Liver (tissue), 9 donors: ENCODE data around the gene ARMH1. TPM values are rescaled to one million over a fixed set of nuclear protein-coding genes. Genes with fewer than 3 reads are reported as not detected.
A peak's percentile ranks its signal among the peaks of the same experiment; 100 is the strongest.

Experiments used
- DNase-seq: peaks from one replicate; pipeline ENCODE4 v3.0.0-alpha.2; 2017; ENCODE audit warnings: low spot score
- H3K27ac ChIP-seq, 2 donors: one replicate each; pipeline ENCODE4 v1.7.0; 2013; ENCODE audit warnings: inconsistent platforms in 2 of 2, low read length in 2 of 2, control low read depth in 1 of 2, low read depth in 1 of 2, mild to moderate bottlenecking in 1 of 2
- H3K27me3 ChIP-seq, 4 donors: one replicate each; pipeline versions ENCODE4 v1.6.1 to v1.7.0; 2013; ENCODE audit warnings: low read length in 3 of 4, inconsistent platforms in 1 of 4, mild to moderate bottlenecking in 1 of 4, moderate library complexity in 1 of 4; ENCODE audit not compliant: control insufficient read depth in 4 of 4, insufficient read depth in 4 of 4
- H3K36me3 ChIP-seq, 4 donors: one replicate each; pipeline versions ENCODE4 v1.6.1 to v1.7.0; 2013; ENCODE audit warnings: low read length in 3 of 4, mild to moderate bottlenecking in 3 of 4, low read depth in 1 of 4, moderate library complexity in 1 of 4; ENCODE audit not compliant: control insufficient read depth in 4 of 4, insufficient read depth in 3 of 4
- H3K4me1 ChIP-seq, 4 donors: one replicate each; pipeline versions ENCODE4 v1.6.1 to v1.7.0; 2013; ENCODE audit warnings: low read length in 3 of 4, mild to moderate bottlenecking in 3 of 4, moderate library complexity in 1 of 4; ENCODE audit not compliant: control insufficient read depth in 4 of 4, insufficient read depth in 4 of 4
- H3K4me3 ChIP-seq, 3 donors: one replicate each; pipeline versions ENCODE4 v1.6.1 to v1.7.0; 2013; ENCODE audit warnings: low read length in 3 of 3, control low read depth in 1 of 3, low read depth in 1 of 3, mild to moderate bottlenecking in 1 of 3
- H3K9ac ChIP-seq, 2 donors: one replicate each; pipeline ENCODE4 v1.7.0; 2013; ENCODE audit warnings: low read length in 2 of 2, mild to moderate bottlenecking in 2 of 2, moderate library complexity in 2 of 2, control low read depth in 1 of 2, low read depth in 1 of 2
- H3K9me3 ChIP-seq, 4 donors: one replicate each; pipeline versions ENCODE4 v1.6.1 to v1.7.0; 2013; ENCODE audit warnings: low read length in 3 of 4; ENCODE audit not compliant: control insufficient read depth in 4 of 4
- EGR1 ChIP-seq, 2 donors: IDR thresholded peaks; 2 replicates each; pipeline ENCODE4 v1.6.1; 2016 to 2018; ENCODE audit warnings: antibody characterized with exemption in 2 of 2, low read depth in 2 of 2
- FOXA1 ChIP-seq: IDR thresholded peaks from 2 replicates; pipeline ENCODE4 v1.6.1; 2016; ENCODE audit warnings: antibody characterized with exemption
- FOXA2 ChIP-seq: IDR thresholded peaks from 2 replicates; pipeline ENCODE4 v1.6.1; 2016; ENCODE audit warnings: antibody characterized with exemption
- GABPA ChIP-seq, 2 donors: IDR thresholded peaks in 1 of 2; conservative IDR thresholded peaks in 1 of 2; 2 replicates each; pipeline ENCODE4 v1.6.1; 2016; ENCODE audit warnings: antibody characterized with exemption in 2 of 2, mild to moderate bottlenecking in 1 of 2, moderate library complexity in 1 of 2
- HNF4A ChIP-seq, 2 donors: conservative IDR thresholded peaks; 2 replicates each; pipeline ENCODE4 v1.6.1; 2016; ENCODE audit warnings: antibody characterized with exemption in 2 of 2, mild to moderate bottlenecking in 2 of 2
- HNF4G ChIP-seq: IDR thresholded peaks from 2 replicates; pipeline ENCODE4 v1.6.1; 2016; ENCODE audit warnings: antibody characterized with exemption
- JUND ChIP-seq, 2 donors: IDR thresholded peaks; 2 replicates each; pipeline ENCODE4 v1.6.1; 2016; ENCODE audit warnings: antibody characterized with exemption in 2 of 2
- NR2F2 ChIP-seq: IDR thresholded peaks from 2 replicates; pipeline ENCODE4 v1.6.1; 2016; ENCODE audit warnings: antibody characterized with exemption
- RAD21 ChIP-seq, 2 donors: IDR thresholded peaks; 2 replicates each; pipeline ENCODE4 v1.6.1; 2016; ENCODE audit warnings: antibody characterized with exemption in 2 of 2, mild to moderate bottlenecking in 2 of 2
- RXRA ChIP-seq, 2 donors: IDR thresholded peaks; 2 replicates each; pipeline ENCODE4 v1.6.1; 2017 to 2018; ENCODE audit warnings: antibody characterized with exemption in 2 of 2, mild to moderate bottlenecking in 1 of 2
- TAF1 ChIP-seq: conservative IDR thresholded peaks from 2 replicates; pipeline ENCODE4 v1.6.1; 2016; ENCODE audit warnings: antibody characterized with exemption, mild to moderate bottlenecking
- YY1 ChIP-seq: IDR thresholded peaks from 2 replicates; pipeline ENCODE4 v1.6.1; 2016; ENCODE audit warnings: antibody characterized with exemption, mild to moderate bottlenecking
- WGBS: extraction: QIAGEN DNeasy Blood & Tissue Kit; methylation state at CpG from one replicate; pipeline ENCODE4 v1.1.7; 2013; 5-methylcytosine and 5-hydroxymethylcytosine counted together
- polyA plus RNA-seq, 2 donors: library from polyadenylated mRNA; stranded (reverse) in 1 of 2; unstranded in 1 of 2; fragments of 200-250 nt in 1 of 2; fragments of >200 nt in 1 of 2; fragmentation: Nextera tagmentation in 1 of 2; extraction: Ambion mirVana in 1 of 2; gene quantifications; one replicate each; pipeline versions ENCODE4 v1.2.1 to v1.2.3, GENCODE V29; 2013 to 2015
- total RNA-seq, 2 donors: library from RNA; depleted of rRNA; stranded (reverse); fragments of >200 nt; gene quantifications; one replicate each; pipeline ENCODE4 v1.2.3, GENCODE V29; 2014
- TF ChIP-seq, protein P1 (sequence below): fragments of 150-350 bp; IDR thresholded peaks from 2 replicates; pipeline ENCODE4 v1.5.1; 2017; ENCODE audit warnings: improper control_type of control experiment, low read depth, low read length; ENCODE audit not compliant: missing input control
- TF ChIP-seq, protein P2 (sequence below): IDR thresholded peaks from 2 replicates; pipeline ENCODE4 v1.6.1; 2016; ENCODE audit warnings: antibody characterized with exemption
- TF ChIP-seq, protein P3 (sequence below): IDR thresholded peaks from 2 replicates; pipeline ENCODE4 v1.6.1; 2016; ENCODE audit warnings: antibody characterized with exemption, mild to moderate bottlenecking
- TF ChIP-seq, protein P4 (sequence below): IDR thresholded peaks from 2 replicates; pipeline ENCODE4 v1.6.1; 2016; ENCODE audit warnings: antibody characterized with exemption
- donor health status: healthy.
- donor health status: healthy.
- donor health status: healthy.
- donor health status: healthy.
- donor health status: healthy.

The ARMH1 gene
- total and polyA plus RNA-seq, 4 donors, result 2.2 to 20.3 (median 5.5) TPM

DNA sequence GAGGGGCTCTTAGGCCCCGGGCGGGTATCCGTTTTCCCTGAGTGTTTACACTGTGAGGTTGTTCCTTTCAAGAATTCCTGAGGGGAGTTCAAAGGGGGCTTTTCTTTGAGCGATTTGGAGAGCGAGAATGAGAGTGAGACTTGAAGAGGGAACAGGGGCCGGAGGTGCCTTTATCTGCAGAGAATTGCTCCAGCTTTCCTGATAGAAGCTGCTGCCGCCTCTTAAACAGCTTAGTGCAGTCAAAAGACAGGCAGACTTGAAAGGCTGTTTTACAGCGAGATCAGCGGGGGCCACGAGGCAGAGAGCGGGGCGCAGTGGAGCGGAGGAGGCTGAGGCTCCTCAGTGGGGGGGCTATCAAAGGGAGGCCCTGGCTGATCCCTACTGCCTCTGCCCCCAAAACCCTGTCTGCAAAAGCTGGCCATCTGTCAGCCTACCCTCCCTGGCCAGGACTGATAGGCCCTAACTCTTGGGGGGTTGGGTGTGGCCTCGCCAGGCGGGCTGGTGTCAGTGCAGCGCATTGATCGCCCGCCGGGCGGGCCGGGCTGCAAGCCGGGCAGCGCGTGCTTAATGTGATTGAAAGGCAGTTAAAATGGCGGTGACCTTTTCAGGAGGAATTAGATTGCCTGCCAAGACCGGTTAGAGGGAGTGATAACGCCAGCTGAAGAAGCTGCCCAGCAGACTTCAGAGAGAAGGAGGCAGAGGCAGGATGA lies 36.7 kb upstream of the ARMH1 start:
- Histone ChIP-seq H3K9ac (no peak overlapping the region), H3K4me1 (peaks cover 2 to 17% (median 10%) of the 10 kb centered on the region in 4 donors), H3K4me3 (no peak overlapping the region), H3K36me3 (peaks cover 24 to 63% (median 41%) of the 10 kb centered on the region in 4 donors), H3K9me3 (no peaks in the 10 kb centered on the region), H3K27me3 (no peaks in the 10 kb centered on the region), H3K27ac (no peak overlapping the region)
- DNase-seq, result peak; percentile 83
- WGBS, result 93% methylated on average over 27 of the region's 27 CpGs
- no peak for TF ChIP-seq JUND (IDR thresholded peaks at IDR 0.05)
- TF ChIP-seq, protein P1, sequence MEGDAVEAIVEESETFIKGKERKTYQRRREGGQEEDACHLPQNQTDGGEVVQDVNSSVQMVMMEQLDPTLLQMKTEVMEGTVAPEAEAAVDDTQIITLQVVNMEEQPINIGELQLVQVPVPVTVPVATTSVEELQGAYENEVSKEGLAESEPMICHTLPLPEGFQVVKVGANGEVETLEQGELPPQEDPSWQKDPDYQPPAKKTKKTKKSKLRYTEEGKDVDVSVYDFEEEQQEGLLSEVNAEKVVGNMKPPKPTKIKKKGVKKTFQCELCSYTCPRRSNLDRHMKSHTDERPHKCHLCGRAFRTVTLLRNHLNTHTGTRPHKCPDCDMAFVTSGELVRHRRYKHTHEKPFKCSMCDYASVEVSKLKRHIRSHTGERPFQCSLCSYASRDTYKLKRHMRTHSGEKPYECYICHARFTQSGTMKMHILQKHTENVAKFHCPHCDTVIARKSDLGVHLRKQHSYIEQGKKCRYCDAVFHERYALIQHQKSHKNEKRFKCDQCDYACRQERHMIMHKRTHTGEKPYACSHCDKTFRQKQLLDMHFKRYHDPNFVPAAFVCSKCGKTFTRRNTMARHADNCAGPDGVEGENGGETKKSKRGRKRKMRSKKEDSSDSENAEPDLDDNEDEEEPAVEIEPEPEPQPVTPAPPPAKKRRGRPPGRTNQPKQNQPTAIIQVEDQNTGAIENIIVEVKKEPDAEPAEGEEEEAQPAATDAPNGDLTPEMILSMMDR, result no peak
- no peak for TF ChIP-seq HNF4G
- TF ChIP-seq, protein P2, sequence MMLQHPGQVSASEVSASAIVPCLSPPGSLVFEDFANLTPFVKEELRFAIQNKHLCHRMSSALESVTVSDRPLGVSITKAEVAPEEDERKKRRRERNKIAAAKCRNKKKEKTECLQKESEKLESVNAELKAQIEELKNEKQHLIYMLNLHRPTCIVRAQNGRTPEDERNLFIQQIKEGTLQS, result no peak
- no peak for TF ChIP-seq EGR1 (IDR thresholded peaks at IDR 0.05; ENCODE audit: low read depth in 2 of 2)
- TF ChIP-seq, protein P3, sequence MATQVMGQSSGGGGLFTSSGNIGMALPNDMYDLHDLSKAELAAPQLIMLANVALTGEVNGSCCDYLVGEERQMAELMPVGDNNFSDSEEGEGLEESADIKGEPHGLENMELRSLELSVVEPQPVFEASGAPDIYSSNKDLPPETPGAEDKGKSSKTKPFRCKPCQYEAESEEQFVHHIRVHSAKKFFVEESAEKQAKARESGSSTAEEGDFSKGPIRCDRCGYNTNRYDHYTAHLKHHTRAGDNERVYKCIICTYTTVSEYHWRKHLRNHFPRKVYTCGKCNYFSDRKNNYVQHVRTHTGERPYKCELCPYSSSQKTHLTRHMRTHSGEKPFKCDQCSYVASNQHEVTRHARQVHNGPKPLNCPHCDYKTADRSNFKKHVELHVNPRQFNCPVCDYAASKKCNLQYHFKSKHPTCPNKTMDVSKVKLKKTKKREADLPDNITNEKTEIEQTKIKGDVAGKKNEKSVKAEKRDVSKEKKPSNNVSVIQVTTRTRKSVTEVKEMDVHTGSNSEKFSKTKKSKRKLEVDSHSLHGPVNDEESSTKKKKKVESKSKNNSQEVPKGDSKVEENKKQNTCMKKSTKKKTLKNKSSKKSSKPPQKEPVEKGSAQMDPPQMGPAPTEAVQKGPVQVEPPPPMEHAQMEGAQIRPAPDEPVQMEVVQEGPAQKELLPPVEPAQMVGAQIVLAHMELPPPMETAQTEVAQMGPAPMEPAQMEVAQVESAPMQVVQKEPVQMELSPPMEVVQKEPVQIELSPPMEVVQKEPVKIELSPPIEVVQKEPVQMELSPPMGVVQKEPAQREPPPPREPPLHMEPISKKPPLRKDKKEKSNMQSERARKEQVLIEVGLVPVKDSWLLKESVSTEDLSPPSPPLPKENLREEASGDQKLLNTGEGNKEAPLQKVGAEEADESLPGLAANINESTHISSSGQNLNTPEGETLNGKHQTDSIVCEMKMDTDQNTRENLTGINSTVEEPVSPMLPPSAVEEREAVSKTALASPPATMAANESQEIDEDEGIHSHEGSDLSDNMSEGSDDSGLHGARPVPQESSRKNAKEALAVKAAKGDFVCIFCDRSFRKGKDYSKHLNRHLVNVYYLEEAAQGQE, result no peak
- no peak for TF ChIP-seq FOXA2
- no peak for TF ChIP-seq TAF1
- no peak for TF ChIP-seq NR2F2
- TF ChIP-seq GABPA (IDR thresholded peaks at IDR 0.05 in 1 of 2, conservative IDR thresholded peaks at IDR 0.05 in 1 of 2), result no peak
- TF ChIP-seq, protein P4, sequence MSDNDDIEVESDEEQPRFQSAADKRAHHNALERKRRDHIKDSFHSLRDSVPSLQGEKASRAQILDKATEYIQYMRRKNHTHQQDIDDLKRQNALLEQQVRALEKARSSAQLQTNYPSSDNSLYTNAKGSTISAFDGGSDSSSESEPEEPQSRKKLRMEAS, result no peak
- no peak for TF ChIP-seq FOXA1
- no peak for TF ChIP-seq RAD21 (IDR thresholded peaks at IDR 0.05)

DNA sequence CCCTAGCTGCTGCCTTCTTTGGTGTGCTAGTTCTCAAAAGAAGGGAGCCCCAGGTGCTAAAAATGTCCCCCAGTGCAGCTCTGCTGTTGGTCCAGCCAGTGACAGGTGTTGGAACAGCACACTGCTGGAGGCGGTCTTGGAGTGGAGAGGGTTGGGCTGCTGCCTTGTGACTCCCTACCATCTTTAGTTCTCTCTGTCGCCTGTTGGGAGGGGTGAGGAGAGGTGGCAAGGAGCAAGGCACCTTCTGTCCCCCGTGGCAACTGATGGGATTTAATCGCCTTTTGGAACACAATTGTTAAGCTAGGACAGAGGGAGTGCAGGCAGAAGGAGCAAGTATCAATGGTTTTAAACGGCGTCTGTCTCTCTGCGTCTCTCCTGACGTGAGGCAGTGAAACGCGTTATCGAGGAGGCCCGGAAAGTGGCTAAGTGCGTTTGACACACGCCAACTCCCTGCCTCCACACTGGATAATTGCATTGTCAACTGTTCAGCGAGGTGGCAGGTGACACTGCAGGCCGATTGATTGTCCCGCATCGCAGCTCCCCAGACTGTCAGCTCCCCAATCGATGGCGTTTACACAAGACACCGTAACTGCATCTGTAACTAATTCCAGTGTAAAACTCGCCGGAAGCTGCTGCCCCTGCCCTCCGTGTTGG lies 34.2 kb upstream of the ARMH1 start:
- no peak overlapping the region for H3K9ac ChIP-seq
- H3K36me3 ChIP-seq, result peaks cover 24 to 71% (median 36%) of the 10 kb centered on the region in 4 donors
- H3K27me3 ChIP-seq, result no peaks in the 10 kb centered on the region
- DNase-seq, result no peak
- H3K4me1 ChIP-seq, result peaks cover 5 to 36% (median 25%) of the 10 kb centered on the region in 4 donors
- no peaks in the 10 kb centered on the region for H3K9me3 ChIP-seq
- H3K4me3 ChIP-seq, result no peak overlapping the region
- WGBS, result 89% methylated on average over 24 of the region's 24 CpGs
- H3K27ac ChIP-seq, result no peak overlapping the region
- TF ChIP-seq RXRA (IDR thresholded peaks at IDR 0.05) (no peak), RAD21 (IDR thresholded peaks at IDR 0.05) (no peak), NR2F2 (no peak), FOXA2 (no peak), YY1 (no peak), TAF1 (no peak), HNF4A (conservative IDR thresholded peaks at IDR 0.05) (no peak), EGR1 (IDR thresholded peaks at IDR 0.05; ENCODE audit: low read depth in 2 of 2) (no peak)
- TF ChIP-seq, protein P4, result no peak
- TF ChIP-seq, protein P3, result no peak
- TF ChIP-seq, protein P1, result no peak
- TF ChIP-seq, protein P2, result no peak
